Loucy (cell line): ENCODE measurements around the gene AGO4.
"Not testable (repeated sequence)": the region's sequence is repeated elsewhere in the genome, so short reads cannot be mapped to it uniquely, and the experiment has no call there.

ENCODE experiments used
- H2AFZ ChIP-seq: fragments of 200-600 bp; sonication (generic); 2 replicates; pipeline ENCODE4 v1.6.0; 2016; ENCODE audit warnings: antibody characterized with exemption, mild to moderate bottlenecking, low read length, moderate library complexity
- H3F3A ChIP-seq: fragments of 200-600 bp; 2 replicates; pipeline ENCODE4 v1.6.0; 2016; ENCODE audit warnings: antibody characterized with exemption, low read depth, mild to moderate bottlenecking
- H3K27me3 ChIP-seq: fragments of 200-600 bp; sonication (generic); 2 replicates; pipeline ENCODE4 v1.6.1; 2014; ENCODE audit warnings: low read length, mild to moderate bottlenecking; ENCODE audit not compliant: insufficient read depth, poor library complexity, severe bottlenecking
- H3K36me3 ChIP-seq: fragments of 200-600 bp; sonication (generic); 2 replicates; pipeline ENCODE4 v1.6.1; 2016; ENCODE audit warnings: low read length; ENCODE audit not compliant: insufficient read depth
- H3K4me1 ChIP-seq: fragments of 200-600 bp; sonication (generic); 2 replicates; pipeline ENCODE4 v1.5.1; 2014; ENCODE audit warnings: low read length, mild to moderate bottlenecking; ENCODE audit not compliant: insufficient read depth, poor library complexity, severe bottlenecking
- H3K4me2 ChIP-seq: fragments of 200-600 bp; sonication (generic); 2 replicates; pipeline ENCODE4 v1.6.0; 2014; ENCODE audit warnings: antibody characterized with exemption, low read length, low read depth, mild to moderate bottlenecking; ENCODE audit not compliant: poor library complexity, severe bottlenecking
- H3K4me3 ChIP-seq: fragments of 200-600 bp; sonication (generic); 2 replicates; pipeline ENCODE4 v1.5.1; 2014; ENCODE audit warnings: low read length, mild to moderate bottlenecking, mixed read lengths; ENCODE audit not compliant: poor library complexity, severe bottlenecking
- H3K79me2 ChIP-seq: fragments of 200-600 bp; sonication (generic); 2 replicates; pipeline ENCODE4 v1.6.1; 2014; ENCODE audit warnings: low read length; ENCODE audit not compliant: insufficient read depth
- H3K9ac ChIP-seq: fragments of 200-600 bp; sonication (generic); 2 replicates; pipeline ENCODE4 v1.6.0; 2014; ENCODE audit warnings: mild to moderate bottlenecking, low read depth, low read length, moderate library complexity; ENCODE audit not compliant: poor library complexity, severe bottlenecking
- H3K9me2 ChIP-seq: fragments of 200-600 bp; sonication (generic); replicated peaks from 2 replicates; pipeline ENCODE4 v1.6.1; 2016; ENCODE audit warnings: low read depth, low read length, mixed read lengths
- H3K9me3 ChIP-seq: fragments of 200-600 bp; sonication (generic); 2 replicates; pipeline ENCODE4 v1.6.1; 2014; ENCODE audit warnings: mild to moderate bottlenecking, antibody characterized with exemption, low read length, low read depth; ENCODE audit not compliant: insufficient read depth
- H4K20me1 ChIP-seq: fragments of 200-600 bp; sonication (generic); 2 replicates; pipeline ENCODE4 v1.6.0; 2014; ENCODE audit warnings: antibody characterized with exemption, low read length, mild to moderate bottlenecking; ENCODE audit not compliant: insufficient read depth, poor library complexity, severe bottlenecking
- CTCF ChIP-seq: fragments of 200-600 bp; sonication (generic); conservative IDR thresholded peaks from 2 replicates; pipeline ENCODE4 v1.5.1; 2014; ENCODE audit warnings: mild to moderate bottlenecking, antibody characterized with exemption, low read length
- EZH2phosphoT487 ChIP-seq: fragments of 200-600 bp; IDR thresholded peaks from 2 replicates; pipeline ENCODE4 v1.6.1; 2018; ENCODE audit warnings: antibody characterized with exemption, mild to moderate bottlenecking, moderate library complexity, borderline replicate concordance

Gene AGO4

GRCh38 chr1:35773711-35774110, 34.1 kb upstream of the AGO4 start:
- H3K79me2 ChIP-seq = peaks cover 5% of the 10 kb centered on the region
- TF ChIP-seq EZH2phosphoT487 (no peak), CTCF (no peak)
- H3K9me3 ChIP-seq = no peaks in the 10 kb centered on the region
- H3K36me3 ChIP-seq = no peaks in the 10 kb centered on the region
- H3K4me3 ChIP-seq = no peak overlapping the region
- H3K4me2 ChIP-seq = no peak overlapping the region
- H4K20me1 ChIP-seq = peaks cover 3% of the 10 kb centered on the region
- no peaks in the 10 kb centered on the region for H3K9me2 ChIP-seq
- no peak overlapping the region for H3K9ac ChIP-seq
- H3K27me3 ChIP-seq = no peaks in the 10 kb centered on the region
- H3F3A ChIP-seq = peaks cover 3% of the 10 kb centered on the region
- H2AFZ ChIP-seq = no peak overlapping the region
- peaks cover under 1% of the 10 kb centered on the region for H3K4me1 ChIP-seq

- not testable (repeated sequence) for H3K4me3 ChIP-seq, H4K20me1 ChIP-seq, H3K9me2 ChIP-seq, H3K4me1 ChIP-seq, H3K4me2 ChIP-seq, H3K9me3 ChIP-seq, H3K36me3 ChIP-seq, H2AFZ ChIP-seq, H3K79me2 ChIP-seq, H3K9ac ChIP-seq, H3F3A ChIP-seq, H3K27me3 ChIP-seq
Measured at GRCh38 chr1:35776172-35776571, 31.6 kb upstream of the AGO4 start.

- Histone ChIP-seq H2AFZ (no peak overlapping the region), H3K4me1 (no peaks in the 10 kb centered on the region), H3K9ac (no peak overlapping the region)
Measured at GRCh38 chr1:35777109-35777508, 30.7 kb upstream of the AGO4 start.

More at GRCh38 chr1:35777109-35777508, 30.7 kb upstream of the AGO4 start:
- Histone ChIP-seq H3K79me2 (no peaks in the 10 kb centered on the region), H3K9me3 (no peaks in the 10 kb centered on the region), H3K36me3 (no peaks in the 10 kb centered on the region), H3K4me3 (no peak overlapping the region), H4K20me1 (no peaks in the 10 kb centered on the region), H3K27me3 (no peaks in the 10 kb centered on the region), H3K4me2 (no peak overlapping the region), H3K9me2 (no peaks in the 10 kb centered on the region), H3F3A (no peaks in the 10 kb centered on the region)
- no peak for TF ChIP-seq EZH2phosphoT487
- TF ChIP-seq CTCF = no peak
